CD4-positive, alpha-beta T cell treated with Interleukin-17A for 1 hour (primary cell): Measurements from ENCODE around the gene PSD4.

ENCODE experiments used
- DNase-seq: peaks from one replicate; pipeline ENCODE4 v3.0.0-alpha.2; 2020

PSD4 gene

DNA sequence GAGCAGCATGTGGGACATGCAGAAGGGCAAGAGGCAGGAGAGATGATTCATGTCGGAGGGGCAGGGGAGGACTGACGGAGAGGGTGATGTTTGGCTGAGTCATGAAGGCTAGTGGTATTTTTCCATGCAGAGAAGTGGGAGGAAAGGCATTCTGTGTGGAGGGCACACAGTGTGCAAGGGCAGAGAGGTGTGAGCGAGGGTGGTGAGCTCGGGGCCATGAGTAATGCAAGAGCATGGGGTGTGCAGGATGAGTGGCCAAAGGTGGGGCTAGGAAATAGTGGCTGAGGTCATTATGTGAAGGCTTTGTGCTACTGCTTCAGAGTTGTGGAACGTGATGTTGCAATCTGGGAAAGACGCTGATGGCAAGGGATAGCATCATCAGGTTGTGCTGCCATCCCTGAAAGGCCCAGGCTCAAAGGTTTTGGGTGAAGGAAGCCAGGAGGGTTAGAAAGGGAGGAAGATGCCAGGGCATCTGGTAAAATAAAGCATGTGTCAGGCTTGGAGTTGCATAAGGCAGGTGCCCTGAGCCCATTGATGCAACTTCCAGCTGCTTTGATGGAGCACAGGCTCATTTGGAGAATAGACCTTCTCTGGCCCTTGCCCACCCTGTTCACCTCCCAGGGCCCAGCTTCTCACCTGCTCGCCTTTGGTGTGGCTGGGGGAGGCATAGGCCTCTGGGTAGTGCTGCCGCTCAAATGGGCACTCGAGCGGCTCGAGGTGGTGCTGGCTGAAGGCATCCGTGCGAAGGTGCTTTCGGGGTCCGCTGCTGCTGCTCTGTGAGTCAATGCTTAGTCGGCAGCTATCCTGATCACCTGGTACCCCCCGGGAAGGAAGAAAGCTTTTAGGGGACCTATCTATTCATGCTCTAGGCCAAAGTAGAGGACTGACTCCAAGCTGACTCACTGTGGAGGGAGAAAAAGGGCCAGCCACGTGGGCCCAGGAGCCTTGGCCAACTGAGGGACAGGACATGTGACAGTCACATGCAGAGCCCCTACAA lies 67.4 kb downstream of the PSD4 start:
- DNase-seq: no peak

DNA sequence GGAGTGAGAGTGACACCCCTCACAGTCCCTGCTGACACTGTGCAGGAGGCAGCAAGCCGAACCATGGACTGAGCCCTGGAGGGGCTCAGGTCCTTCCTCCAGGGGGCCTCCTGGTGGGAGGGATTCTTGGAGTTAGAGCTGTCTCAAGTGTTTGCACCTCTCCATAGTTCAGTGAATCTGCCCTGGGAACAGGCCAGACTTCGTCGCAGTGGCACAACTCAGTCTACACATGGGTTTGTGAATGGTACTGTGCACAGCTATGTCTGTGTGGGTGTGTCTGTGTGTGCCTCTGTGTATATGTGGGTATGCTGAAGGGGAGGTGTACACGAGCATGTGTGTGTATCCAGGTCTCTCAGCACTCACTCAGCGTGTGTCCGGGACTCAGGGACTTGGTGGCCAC lies 68.6 kb downstream of the PSD4 start:
- no peak for DNase-seq

DNA sequence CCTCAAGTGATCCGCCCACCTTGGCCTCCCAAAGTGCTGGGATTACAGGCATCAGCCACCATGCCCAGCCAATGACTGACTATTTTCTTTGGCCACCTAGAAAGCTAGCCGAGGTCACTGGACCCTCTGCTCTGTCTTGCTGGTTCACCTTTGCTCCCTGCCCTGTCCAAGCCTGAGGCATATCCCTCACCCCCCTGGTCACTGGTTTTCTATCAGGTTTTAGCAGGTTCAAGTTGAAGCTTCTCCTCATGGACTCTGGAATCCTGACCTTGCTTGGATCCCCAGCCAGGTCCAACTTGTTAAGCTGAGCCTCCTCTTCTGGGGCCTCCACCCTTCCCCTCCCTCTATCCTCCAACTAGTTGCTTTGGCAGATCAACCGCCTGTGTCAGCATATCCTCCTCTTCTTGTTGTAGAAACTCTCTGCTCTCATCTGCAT lies 71.5 kb downstream of the PSD4 start:
- DNase-seq: no peak

DNA sequence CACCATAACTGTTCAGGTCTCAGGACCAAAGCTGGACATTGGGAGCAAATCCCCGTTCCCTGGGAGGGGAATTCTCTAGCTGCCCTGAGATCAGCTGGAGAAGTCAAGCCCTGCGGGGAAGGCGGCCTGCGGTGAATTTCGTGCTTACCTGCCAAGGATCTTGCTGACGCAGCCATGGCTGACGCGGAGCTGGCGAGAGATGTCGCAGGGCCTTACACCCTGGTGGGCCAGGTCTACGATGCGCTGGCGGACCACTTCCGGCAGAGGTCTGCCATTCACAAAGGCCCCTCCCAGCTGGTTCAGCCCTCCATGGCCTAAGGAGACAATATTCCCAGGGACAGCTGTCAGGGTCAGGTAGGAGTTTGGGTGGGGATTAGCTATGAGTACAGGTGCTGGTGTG lies 72.8 kb downstream of the PSD4 start:
- no peak for DNase-seq

DNA sequence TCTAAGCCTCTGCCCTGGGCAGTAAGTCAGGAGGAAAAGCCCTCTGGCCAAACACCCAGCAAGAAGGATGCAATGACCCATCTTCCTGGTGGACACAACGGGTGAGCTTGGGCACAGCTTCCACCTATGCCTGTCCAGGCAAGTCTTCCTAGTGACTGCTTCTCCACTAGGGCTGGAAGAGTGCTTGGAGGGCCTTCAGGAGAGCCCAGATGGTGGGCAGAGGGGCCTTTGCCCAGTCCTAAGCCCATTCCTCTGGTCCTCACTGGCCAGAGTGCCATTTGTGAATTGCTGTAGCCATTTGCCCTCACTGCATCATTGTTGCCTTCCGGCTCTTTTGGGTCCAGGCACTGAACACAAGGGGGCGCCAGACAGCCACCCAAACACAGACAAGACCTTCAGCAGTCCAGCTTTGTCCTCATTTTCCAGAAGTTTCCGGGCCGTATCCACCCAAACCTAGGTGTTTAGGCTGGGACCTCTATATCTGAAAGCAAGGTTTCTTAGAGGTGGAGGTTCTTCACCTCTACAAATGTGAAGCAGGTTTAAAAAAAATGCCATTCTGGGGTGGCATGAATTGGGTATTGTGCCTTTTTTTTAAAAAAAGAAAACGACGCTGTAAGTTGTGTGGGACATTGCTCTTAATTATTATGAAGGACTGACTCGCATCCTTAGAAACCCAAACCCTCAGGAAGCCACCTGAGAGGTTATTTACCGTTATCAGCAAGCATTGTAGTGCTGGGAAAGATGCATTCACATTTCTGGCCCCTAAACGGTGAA lies 75.4 kb downstream of the PSD4 start:
- peak; percentile 82 for DNase-seq

DNA sequence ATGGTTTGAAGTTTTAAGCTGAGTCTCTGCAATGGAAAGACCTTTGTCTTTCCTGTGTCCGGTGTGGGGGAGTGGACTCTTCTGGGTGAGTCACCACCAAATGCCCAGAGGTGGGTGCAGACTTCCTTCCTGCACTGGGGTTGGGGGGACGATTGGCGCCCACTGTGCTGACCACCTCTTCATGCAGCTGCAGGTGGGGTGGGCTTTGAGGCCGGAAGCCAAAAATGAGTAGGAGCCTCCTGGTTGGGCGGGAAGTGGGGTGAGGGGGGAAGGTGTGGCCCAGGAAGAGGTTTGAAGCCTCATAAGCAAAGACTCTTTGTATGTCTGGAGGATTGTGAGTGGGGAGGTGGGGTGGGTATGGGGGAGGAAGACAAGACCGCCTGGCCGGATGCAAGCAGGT lies 77.3 kb downstream of the PSD4 start:
- DNase-seq: peak; percentile 41

DNA sequence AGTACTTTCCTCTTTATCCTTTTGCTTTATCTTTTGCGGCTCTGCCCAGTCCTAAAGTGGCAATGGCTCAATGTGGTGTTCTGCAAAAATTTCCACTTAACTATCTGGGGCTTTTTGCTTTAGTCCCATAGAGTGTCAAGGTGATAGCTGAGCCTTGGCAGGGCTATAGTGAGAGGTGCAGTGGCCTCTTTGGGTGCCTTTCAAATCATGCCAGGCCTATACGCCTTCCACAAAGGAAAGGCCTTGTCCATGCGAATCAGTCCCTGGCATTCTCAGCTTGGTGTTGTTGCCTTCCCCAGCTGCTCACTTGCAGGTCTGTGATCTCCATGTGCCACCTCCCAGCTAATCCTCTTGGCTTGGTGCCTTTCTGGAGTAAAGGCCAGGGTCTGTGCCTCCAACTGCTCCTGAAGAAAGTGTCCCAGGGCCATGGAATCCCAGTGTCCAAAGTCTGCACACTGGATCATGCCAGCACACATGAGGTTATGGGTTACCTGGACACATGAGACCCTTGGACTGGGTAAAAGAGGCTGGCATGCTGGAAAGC lies 78.3 kb downstream of the PSD4 start:
- no peak for DNase-seq

DNA sequence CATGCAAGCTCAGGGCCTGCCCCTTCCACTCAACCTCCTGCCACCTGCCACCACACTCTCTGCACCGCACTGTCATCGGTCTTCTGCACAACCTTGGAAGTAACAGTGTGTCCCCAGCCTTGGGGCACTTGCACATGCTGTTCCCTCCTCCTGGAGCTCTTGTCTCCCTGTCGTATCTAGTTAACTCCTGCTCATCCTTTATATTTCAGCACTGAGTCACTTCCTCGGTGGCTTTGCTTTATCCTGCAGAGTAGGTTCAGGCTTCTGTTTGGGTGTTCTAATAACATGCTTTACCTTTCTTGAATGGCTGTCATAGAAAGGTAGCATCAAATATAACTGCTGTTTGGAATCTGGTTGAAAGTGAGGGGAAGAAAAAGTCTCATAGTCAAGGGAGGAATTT lies 79.7 kb downstream of the PSD4 start:
- DNase-seq: no peak

DNA sequence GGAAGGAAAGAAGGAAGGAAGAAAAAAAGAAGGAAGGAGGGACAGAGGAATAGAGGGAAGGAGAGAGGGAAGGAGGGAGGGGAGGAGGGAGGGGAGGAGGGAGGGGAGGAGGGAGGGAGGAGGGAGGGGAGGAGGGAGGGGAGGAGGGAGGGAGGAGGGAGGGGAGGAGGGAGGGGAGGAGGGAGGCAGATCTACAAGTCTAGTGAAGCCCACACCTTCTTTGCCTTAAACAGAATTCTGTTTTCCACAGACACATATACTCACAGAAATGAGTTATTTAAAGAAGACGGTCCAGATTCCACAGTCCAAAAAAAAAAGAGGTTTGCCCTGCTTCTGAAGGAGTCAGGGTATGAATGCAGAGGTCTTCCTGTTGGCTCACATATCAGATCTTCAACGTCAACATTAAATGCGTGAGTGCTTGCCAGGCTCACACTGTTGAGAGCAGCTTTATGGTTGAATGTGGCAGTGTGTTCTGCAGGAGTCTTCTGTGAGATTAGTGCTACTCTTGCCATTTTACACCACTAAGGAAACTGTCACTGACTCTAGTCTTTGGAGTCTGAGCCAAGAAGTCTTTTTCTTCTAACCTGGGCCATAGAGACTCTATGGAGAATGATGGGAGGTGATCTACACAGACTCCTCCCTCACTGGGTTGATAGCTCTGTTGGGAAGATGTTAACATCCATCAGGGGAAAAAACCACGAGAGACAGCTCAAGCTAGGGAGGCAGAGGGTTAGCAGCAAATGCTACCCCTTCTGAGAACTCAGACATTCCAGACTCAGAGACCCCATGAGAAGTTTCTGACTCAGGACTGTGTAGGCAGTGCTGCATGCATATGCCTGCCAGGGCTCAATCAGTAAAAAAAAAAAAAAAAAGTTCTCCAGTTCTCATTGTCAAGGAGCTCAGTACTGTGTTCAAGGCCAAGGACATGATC lies 81.6 kb downstream of the PSD4 start:
- no peak for DNase-seq

DNA sequence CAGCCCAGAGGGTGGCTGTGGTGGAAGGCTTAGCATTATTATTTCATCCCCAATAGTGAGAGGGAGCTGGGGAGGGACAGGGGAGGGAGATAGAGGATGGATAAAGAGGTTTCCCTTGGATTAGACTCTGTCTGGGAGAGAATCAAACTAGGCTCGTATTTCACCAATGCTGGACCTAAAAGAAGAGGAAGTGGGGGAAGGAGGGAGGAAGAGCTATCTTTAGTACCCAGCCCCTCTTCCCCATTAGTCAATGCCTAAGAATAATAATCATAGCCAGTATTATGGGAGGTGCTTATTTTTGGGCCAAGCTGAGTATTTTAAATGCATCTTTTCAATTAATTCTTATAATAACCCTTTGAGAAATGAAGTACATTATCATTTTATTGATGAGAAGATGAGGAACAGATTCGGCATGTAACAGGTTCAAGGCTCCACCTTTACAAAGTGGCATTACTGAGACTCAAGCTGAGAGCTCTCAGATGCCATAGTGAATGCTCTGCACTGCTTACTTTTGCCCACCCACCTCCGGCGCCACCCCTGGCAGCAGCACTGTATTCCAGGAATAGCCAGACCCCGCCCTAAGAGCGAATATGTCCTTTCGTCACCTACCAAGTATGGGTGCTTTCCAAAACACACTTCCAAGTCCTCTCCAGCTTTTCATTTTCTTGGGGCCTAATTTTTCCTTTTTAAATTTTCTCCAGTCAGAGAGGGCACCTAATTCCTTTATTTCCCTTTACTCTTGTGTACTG lies 83.9 kb downstream of the PSD4 start:
- no peak for DNase-seq

DNA sequence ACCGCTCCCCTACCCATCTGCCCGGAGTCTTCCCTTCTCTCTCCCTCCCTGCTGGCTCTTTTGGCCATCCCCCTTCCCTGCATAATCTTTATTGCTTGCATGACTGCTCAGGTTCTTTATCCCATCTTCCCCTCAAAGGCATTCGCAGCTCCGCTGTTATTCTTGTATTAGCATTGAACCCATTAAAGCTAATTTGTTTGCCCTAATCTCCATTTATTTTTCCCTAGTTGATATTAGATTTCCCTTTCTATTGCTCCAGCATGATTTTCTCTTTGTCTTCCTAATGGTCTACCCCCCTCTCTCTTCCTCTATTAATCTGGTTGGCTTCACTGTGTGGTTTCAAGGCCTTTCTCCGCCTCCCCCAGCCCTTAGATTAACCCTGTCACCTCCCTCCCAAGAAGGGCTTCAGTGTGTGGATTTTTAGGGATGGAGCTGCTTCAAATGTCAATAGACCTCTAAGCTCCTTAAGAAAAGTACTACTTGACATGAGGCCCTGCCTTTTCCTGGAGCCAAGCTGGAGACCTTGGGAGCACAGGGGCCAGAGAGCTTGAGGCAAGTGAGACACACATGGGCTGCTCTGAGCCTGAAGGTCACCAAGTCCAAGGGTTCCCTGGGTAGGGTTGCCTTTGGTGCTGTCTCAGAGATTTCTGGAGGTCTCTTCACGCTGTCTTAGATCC lies 84.8 kb downstream of the PSD4 start:
- DNase-seq: no peak
